Measurements from ENCODE around the gene ZNF791.
"Not testable (repeated sequence)": the region's sequence is repeated elsewhere in the genome, so short reads cannot be mapped to it uniquely, and the experiment has no call there.

The ZNF791 gene

DNA sequence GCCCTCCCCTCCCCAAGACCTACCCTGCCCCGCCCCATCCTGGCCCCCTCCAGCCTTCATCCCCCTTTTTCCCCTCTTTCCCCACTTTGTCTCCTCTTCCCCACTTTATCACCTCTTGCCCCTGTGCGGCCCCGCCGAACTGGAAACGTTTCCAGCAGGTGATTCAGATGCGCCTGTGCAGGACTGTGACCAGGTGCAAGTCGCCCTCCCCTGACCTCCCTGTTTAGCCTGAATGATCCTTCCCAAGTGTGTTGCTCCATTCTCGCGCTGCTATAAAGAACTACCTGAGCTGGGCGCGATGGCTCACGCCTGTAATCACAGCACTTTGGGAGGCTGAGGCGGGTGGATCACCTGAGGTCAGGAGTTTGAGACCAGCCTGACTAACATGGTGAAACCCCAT is 25.9 kb downstream of the ZNF791 start:
- no peak for DNase-seq

DNA sequence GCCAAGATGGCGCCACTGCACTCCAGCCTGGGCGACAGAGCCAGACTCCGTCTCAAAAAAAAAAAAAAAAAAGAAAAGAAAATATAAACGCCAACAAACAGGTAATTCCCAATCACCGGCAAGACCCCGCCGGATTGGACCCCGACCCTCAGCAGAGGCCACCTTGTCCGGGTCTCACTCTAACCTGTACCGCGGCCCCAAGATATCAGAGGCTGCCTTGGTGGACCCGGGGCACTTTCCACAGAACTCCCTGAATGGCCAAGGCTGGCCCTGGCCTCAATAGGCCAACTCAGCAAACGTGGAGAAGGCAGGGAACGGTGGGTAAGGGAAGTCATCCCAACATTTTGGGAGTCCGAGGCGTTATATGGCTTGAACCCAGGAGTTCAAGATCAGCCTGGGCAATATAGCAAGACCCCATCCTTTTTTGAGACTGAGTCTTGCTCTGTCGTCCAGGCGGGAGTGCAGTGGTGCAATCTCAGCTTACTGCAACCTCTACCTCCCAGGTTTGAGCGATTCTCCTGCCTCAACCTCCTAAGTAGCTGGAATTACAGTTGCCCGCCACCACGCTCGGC is 28.0 kb downstream of the ZNF791 start:
- DNase-seq = no peak

DNA sequence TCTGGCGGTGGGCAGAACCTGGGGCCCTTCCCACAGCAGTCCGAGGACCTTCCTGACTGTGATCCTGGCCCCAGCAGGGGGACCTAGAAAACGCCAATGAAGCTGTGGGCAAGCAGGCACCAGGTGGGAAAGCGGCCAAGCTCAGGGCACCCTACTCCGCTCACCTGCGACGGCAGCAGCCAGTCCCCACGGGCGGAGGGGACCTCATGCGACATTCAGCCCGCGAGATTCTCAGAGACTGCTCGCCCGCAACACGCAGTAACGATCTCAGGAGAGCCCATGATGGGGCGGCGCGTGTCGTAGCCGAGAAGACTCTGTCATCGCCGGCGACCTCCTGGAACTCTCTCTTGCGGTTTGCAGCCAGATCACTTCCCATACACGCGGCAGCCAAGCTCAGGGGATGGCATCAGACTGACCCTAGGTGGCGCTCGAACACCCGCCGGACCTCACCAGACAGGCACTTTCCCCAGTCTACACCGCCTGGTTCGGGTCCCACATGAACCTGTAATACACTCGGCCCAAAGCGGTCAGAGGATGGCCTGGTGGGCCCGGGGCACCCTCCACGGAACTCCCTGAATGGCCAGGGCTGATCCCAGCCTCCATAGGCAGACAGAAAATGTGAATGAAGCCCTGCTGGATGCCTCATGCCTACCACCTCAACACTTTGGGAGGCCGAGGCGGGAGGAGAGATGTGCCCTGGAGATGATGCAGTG is 29.3 kb downstream of the ZNF791 start:
- DNase-seq = peak; percentile 80

DNA sequence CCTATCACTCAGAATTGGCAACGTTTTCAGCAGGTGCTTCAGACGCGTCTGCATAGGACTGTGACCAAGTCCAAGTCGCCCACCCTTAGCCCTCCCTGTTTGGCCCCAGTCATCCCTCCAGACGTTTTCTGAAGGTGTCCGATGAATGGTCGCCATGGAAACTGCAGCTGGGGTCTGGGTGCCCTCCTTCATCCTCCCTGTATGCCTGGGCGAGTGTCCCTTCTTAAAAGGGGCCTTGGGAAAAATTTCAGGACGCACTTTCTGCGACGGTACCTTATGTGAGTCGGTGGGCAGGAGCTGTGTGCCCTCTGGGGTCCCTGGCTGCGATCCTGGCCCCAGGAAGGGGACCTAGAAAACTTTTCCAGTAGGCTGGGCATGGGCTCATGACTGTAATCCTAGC is 30.7 kb downstream of the ZNF791 start:
- DNase-seq = no peak

DNA sequence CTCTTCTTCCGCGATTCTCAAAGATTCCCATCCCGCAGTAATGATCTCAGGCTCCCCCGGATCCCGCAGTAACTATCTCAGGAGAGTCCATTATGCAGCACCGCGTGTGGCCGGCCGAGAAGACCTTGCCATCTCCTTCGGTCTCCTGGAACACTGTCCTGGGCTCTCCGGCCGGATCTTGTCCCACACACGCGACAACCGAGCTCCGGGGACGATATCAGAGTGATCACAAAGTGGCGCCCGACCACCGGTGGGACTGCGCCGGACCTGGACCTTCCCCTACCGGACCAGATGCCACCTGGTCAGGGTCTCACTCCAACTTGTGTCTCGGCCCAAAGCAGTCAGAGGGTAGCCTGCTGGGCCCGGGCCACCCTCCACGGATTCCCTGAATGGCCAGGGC is 31.8 kb downstream of the ZNF791 start:
- DNase-seq = no peak

DNA sequence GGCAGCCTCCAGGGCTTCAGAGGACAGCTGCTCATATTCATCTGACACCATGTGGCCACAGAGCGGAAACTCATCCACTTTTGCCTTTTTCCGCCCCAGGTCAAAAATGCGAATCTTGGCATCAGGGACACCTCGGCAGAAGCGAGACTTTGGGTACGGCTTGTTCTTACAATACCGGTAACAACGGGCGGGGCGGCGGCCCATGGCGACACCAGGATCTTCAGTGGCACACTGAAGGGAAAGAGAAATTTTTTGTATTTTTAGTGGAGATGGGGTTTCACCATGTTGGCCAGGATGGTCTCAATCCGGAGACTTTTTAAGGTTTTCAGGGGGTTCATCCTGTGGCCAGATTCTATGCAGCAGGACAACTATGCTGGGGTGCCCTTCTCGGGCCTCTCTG is 33.0 kb downstream of the ZNF791 start:
- DNase-seq = not testable (repeated sequence)

DNA sequence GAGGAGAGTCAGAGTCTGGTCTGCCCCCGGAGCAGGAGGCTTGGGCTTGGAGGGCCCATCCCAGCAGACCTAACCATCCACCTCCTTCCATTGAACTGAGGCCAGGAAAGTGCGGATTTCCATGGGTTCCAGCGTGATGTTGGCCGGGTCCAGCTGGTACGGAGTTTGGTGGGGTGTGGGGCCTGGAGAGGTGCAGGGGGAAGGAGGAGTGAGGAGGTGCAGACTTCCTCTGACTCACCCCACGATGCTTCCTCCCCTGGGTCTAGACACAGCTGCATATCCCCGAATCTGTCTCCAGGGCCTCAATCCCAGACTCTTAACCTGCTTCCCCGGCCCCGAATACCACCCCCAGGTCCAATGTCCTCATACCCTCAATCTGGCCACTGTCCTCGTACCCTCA is 35.8 kb downstream of the ZNF791 start:
- DNase-seq = no peak

DNA sequence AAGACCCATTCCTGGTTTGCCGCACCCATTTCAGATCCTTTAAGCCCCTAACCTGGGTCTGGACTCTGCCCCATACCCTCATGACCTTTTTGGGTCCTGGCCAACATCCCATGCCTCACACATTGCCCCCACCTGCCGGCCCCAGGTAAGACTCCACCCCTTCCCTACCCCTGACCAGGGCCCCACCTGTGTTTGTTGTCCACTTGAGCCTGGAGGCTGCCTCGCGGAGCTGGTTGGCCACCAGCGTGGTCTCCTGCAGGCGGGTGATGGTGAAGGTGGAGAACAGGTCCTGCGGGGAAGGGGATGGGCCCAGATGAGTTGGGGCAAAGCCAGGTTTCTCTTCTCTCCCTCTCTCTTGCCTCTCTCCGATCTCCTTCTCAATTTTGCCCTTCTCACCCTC is 36.3 kb downstream of the ZNF791 start:
- DNase-seq = no peak

DNA sequence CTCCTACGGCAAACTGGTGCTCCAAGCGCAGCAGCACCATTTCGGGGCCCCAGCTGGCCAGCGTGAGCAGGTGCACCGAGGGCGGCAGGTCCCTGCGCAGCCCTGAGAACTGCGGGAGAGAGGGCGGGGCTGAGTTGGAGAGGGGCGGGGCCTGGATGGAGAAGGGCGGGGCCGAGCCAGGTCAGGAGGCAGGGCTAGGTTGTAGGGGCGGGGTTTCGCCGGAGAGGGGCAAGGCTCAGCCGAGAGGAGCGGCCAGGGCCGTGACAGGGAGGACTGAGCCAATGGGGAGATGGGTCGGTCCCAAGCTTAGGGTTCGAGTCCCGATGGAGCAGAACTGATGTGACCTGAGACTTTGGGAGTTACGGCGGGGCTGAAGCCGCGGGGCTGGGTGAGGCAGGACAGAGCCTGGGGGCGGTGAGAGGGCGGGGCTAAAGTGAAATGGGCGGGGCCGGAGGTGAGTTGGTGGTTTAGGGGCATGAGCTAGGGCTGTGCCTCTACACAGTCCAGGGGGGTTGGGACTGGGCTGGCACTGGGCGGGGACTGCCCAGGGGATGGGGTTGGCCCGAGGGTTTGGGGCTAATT is 36.9 kb downstream of the ZNF791 start:
- no peak for DNase-seq

DNA sequence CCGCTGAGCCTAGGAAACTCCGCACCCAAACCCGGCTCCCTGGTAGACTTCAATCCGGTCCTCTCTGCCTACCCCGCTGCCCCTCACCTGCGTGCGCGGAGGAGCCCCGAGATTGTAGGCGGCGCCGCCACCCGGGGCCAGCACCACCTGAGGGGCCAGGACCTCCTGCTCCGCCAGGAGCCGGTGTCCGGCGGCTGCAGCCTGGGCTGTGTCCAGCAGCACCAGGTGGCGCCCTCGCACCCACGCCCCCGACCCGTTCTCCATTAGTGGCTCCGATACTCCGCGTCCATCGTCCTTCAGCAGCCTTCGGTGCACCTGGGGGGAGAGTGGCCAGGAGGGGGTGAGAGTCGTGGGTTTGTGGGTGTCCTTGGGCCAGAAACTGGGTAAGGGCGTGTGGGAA is 37.4 kb downstream of the ZNF791 start:
- no peak for DNase-seq

DNA sequence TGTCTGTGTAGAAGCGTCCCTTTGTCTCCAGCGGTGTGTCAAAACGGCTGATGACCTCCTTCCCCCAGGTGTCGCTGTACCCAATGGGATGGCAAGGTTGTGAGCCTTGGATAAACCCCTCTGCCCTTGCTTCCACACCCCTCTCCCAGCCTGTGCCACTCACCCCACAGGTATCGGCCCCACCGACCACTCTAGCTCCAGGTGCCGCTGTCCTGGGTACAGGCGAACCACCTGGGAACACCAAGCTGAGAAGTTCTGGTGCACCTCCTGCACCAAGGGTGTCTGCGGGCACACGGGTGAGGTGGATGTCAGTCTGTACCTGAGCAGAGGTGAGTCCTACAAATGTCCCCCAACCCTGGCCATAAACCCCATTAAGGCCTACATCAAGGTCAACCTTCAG is 39.2 kb downstream of the ZNF791 start:
- DNase-seq = no peak

DNA sequence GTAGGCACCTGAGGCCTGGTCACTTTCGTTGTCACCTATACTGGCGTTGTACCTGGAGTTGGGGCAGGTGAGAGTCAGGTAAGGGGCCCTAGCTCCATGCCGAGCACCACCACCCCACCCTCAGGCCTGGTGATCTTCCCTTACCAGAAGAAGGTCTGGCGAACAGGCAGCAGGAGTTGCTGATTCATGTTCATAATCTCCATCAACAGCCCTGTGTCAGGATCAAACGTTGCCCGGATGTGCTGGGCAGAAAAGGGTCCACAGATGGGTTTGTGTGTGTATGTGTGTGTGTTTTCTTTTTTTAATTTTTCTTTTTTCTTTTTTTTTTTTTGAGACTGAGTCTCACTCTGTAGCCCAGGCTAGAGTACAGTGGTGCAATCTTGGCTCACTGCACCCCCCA is 41.5 kb downstream of the ZNF791 start:
- no peak for DNase-seq

DNA sequence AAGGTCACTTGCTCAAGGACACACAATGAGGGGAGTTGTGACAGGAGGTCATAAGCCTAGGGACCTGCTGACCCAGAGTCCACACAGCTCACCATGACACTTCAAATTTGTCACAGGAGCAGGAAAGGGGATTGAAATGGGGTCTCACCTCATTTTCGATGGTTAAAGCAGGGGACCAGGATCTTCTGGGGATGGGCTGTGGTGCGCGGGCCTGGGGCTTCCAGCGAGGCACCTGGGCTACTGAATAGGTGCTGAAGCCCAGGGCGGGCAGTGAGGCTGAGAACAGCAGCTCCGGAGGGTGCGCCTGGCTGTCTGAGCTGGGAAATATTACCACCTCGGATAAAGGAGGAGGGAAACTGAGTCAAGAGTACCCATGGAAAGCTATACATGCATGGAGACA is 44.8 kb downstream of the ZNF791 start:
- DNase-seq = no peak

DNA sequence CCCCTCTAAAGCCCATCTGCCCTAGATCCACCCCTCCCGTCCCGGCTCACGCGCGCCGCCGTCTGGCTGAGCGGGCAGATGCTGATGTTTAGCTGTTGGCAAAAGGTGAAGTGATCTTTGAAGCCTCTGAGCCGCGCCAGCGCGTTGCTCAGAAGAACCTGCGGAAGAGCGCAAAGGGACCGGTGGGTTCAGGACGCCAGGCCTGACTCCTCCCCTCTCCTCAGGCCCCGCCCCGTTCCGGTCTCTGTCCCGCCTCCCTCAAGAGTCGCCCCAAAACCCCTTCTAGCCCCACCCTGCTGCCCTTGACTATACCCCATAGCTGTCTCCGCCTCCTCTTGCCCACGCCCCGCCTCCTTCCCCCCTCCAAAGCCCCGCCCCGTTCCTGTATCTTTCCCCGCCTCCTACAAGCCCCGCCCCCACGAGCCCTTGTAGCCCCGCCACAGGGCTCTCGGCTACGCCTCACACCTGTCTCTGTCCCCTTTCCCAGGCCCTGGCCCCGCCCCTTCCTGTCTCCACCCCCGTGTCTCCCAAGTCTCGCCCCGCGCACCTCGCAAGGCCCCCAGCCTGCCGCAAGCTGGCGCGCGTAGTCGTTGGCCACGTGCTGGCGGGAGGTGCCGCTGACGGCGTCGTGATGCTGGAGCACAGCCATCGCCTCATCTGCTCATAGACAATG is 46.3 kb downstream of the ZNF791 start:
- DNase-seq = no peak

DNA sequence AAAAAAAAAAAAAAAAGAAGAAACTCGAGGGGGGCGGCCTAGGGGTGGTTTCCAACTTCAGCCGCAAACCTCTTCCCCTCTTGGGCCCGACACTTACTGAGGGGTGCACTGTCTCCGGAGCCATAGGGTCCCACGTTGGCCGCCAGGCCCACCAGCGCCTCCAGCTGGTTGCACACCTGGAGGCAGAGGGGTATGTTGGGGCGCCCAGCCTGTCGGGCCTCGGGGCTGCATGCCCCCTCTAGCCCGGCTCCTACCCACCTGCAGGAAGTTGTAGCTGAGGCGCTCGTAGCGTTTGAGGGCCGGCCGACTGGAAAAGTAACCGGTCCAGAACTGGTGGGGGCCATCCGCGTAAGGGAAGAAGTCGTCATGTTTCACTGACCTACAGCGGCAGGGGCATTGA is 47.2 kb downstream of the ZNF791 start:
- DNase-seq = no peak

DNA sequence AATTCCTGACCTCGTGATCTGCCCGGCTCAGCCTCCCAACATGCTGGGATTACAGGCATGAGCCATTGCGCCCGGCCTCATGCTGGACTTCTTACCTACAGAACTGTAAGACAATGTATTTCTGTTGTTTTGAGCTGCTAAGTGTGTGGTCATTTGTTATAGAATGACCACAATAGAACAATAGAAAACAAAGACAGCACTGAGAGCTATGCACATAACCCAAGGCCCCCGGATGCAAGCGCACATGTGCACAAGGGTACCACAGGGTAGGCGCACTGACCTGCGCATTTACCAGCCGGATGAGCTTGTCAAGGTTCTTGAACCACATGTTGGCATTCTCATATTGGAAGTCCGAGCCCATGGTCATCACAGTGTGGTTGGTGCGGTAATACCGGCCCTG is 50.3 kb downstream of the ZNF791 start:
- DNase-seq = no peak

DNA sequence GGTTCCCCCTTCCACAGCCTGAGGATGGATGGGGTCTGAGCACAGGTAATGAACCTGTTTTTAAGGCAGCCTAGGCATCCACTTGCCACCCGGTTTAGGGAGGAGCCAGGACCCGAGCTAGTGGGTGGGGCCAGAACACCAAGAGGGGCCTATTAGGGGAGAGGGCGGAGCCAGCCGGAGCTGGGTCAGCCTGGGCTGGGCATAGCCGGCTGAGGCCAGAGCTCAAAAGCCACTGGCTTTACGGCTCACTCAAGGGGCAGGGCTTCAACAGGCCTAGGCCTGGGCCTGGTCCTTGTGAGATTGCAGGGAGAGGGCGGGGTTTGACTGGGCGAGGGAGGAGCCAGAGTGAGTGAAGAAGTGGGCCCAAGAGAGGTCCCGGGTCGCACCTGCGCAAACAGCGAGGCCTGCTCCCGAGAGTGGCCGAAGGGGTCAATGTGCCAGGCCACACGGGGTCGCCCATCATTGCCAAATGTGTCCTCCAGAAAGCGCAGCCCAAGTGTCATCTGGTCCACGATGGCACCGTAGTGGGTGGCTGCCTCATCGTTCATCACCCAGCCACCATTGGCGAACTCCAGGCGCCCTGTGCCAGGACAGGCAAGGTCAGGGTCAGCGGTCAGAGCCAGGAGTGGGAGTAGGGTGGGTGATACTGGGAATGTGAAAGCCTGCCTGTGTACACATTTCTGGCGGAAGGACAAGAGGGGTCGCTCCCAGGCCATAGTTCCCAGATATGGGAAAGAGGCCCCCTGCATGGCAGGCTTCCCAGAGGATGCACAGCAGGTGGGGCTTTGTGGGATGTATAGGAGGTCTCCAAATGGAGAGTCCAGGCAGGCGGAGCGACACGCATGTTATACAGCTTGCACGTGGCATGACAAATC is 53.9 kb downstream of the ZNF791 start:
- DNase-seq = no peak

DNA sequence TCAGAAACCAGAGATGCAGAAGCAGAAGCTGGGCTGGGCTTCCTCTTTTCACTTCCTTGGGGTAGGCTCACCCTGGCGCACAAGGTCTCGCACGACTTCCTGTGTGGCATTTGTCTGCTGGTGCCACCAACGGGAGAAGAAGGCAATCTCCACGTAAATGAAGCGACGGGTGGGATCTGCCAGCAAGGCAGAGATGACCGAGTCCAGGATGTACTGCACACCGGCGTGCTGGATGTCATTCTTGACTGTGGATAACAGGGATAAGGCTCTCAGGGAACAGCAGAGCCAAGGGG is 54.5 kb downstream of the ZNF791 start:
- no peak for DNase-seq

DNA sequence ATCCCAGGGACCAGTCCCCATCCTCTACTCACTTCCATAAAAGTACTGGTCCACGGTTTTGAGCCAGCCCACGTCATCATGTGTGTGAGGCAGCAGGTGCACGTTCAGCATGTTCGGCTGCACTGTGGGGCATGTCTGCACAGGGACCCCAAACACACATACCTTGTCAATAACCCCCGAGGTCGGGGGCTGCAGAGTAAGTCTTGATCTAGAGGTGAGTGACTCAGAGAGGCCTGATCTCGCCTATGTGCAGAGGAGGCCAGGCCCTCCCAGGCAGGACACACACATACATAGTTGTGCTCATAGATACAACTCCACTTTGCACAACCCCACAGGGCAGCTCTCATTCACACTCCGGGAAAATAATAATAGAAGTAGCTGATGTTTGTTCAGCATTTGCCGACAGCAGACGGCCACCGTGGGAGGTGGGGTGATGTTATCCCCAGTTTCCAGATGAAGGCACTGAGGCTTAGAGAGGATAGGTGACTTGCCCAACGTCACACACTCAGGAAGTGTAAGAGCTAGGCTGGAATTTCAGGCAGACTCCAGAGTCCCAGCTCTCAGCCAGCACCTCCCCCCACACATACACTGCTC is 55.0 kb downstream of the ZNF791 start:
- DNase-seq = no peak

DNA sequence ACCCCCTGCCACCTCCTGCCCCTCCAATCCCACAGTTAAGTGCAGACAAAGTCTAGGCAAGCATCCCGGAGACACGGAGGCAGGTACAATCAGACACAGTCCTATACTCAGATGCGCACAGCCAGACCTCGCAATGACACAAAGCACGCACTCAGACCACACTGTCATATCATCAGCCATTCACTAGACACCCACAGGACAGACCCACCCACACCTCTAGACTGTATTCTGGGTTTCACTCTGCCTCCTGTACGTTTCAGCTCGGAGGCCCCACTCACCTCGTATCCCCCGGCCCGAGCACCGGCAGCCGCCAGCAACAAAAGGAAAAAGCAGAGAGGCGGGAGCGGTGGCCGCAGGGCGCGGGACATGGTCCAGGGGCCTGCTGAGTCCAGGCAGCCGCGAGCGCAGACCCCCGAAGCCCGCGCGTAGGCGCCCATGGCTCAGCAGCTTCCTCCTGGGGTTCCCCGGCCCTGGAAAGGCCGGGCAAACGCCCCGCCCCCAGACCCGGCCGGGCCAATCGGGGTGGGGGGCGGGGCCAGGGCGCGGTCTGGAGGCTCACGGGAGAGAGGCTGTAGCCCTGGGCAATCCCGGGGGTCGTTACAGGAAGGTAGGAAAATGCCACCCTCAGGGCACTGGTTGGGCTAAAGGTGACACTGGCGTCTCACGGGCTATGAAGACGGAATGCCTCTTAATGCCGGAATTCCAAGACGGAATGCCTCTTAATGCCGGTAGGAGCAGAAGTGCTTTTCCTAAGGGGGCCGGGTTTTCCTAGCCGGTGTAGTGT is 55.7 kb downstream of the ZNF791 start, which contains the start of the genes MAN2B1 and WDR83:
TSS of gene MAN2B1 (minus strand) at position 478 of the 784 bp plus-strand sequence. CDS start at position 437, 41 bp downstream.
TSS of gene WDR83 (plus strand) at position 543 of the 784 bp plus-strand sequence. CDS start 2,984 bp downstream, outside the sequence.
- peak; percentile 75 for DNase-seq

DNA sequence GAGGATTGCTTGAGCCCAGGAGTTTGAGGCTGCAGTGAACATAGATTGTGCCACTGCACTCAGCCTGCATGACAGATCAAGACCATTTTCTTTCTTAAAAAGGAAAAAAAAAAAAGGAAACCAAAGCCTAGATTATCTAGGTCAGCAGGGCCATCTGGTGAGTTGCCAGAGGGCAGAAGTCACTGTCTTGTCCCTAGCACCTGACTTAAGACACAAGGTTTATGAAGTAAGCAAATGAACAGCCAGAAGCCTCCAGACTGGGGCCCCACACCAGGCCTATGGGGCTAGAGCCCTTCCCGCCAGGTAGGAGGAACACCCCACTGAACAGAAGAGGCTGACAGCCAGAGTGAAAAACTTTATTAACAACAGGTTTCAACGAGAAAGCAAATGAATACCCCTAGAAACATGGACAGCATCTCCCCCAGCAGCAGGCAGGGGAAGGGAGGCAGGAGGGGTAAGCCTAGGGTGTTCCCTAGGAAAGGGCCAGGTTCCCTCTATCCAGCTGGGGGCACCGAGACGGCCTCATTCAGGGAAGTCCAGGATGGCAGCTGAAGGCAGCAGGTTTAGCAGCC is 57.1 kb downstream of the ZNF791 start:
- no peak for DNase-seq
